Muscle layer of colon (tissue), 2 donors: Measurements from ENCODE around the gene UMAD1.
"Not testable (repeated sequence)": the region's sequence is repeated elsewhere in the genome, so short reads cannot be mapped to it uniquely, and the experiment has no call there.

ENCODE experiments used
- H3K27ac ChIP-seq: one replicate; pipeline ENCODE4 v1.7.0; 2013; ENCODE audit warnings: low read depth, mild to moderate bottlenecking, low read length, moderate library complexity
- H3K27me3 ChIP-seq, 2 donors: one replicate each; pipeline ENCODE4 v1.7.0; 2013; ENCODE audit warnings: low read length in 2 of 2, mild to moderate bottlenecking in 2 of 2; ENCODE audit not compliant: insufficient read depth in 2 of 2, control insufficient read depth in 1 of 2
- H3K36me3 ChIP-seq: one replicate; pipeline ENCODE4 v1.7.0; 2013; ENCODE audit warnings: mild to moderate bottlenecking, low read length; ENCODE audit not compliant: insufficient read depth
- H3K4me1 ChIP-seq: one replicate; pipeline ENCODE4 v1.7.0; 2013; ENCODE audit warnings: mild to moderate bottlenecking, low read length; ENCODE audit not compliant: insufficient read depth
- H3K4me3 ChIP-seq, 2 donors: one replicate each; pipeline ENCODE4 v1.7.0; 2013; ENCODE audit warnings: low read length in 2 of 2, low read depth in 1 of 2, mild to moderate bottlenecking in 1 of 2, moderate library complexity in 1 of 2
- H3K9ac ChIP-seq: one replicate; pipeline ENCODE4 v1.7.0; 2013; ENCODE audit warnings: low read length
- H3K9me3 ChIP-seq: one replicate; pipeline ENCODE4 v1.7.0; 2013; ENCODE audit warnings: mild to moderate bottlenecking, low read length
- donor health status: abdominal sarcoma.
- donor health status: Adenocarcinoma of cecum.

Gene UMAD1

GRCh38 chr7:7675686-7676085 is 35.1 kb downstream of the UMAD1 start:
- Histone ChIP-seq H3K9me3 (no peaks in the 10 kb centered on the region), H3K36me3 (no peaks in the 10 kb centered on the region), H3K27ac (no peak overlapping the region), H3K27me3 (no peaks in the 10 kb centered on the region), H3K4me3 (no peak overlapping the region), H3K9ac (no peak overlapping the region), H3K4me1 (no peaks in the 10 kb centered on the region)

GRCh38 chr7:7679640-7680039 is 39.1 kb downstream of the UMAD1 start:
- not testable (repeated sequence) for H3K4me3 ChIP-seq, H3K9me3 ChIP-seq, H3K4me1 ChIP-seq, H3K27ac ChIP-seq, H3K27me3 ChIP-seq, H3K9ac ChIP-seq, H3K36me3 ChIP-seq

GRCh38 chr7:7681191-7681935 is 40.8 kb downstream of the UMAD1 start:
- no peaks in the 10 kb centered on the region for H3K9me3 ChIP-seq
- peaks cover 8% of the 10 kb centered on the region for H3K4me1 ChIP-seq
- H3K36me3 ChIP-seq, result no peaks in the 10 kb centered on the region
- H3K9ac ChIP-seq, result no peak overlapping the region
- H3K27ac ChIP-seq, result no peak overlapping the region
- H3K4me3 ChIP-seq, result no peak overlapping the region
- no peaks in the 10 kb centered on the region for H3K27me3 ChIP-seq

- Histone ChIP-seq H3K9ac (no peak overlapping the region), H3K4me3 (no peak overlapping the region), H3K27me3 (no peaks in the 10 kb centered on the region), H3K27ac (no peak overlapping the region), H3K36me3 (no peaks in the 10 kb centered on the region), H3K4me1 (peaks cover 11% of the 10 kb centered on the region), H3K9me3 (no peaks in the 10 kb centered on the region)
These were observed 41.4 kb downstream of the UMAD1 start for GRCh38 chr7:7681936-7682329.

GRCh38 chr7:7682861-7683260 is 42.3 kb downstream of the UMAD1 start:
- Histone ChIP-seq H3K27ac (no peak overlapping the region), H3K9me3 (no peaks in the 10 kb centered on the region), H3K4me3 (no peak overlapping the region), H3K36me3 (no peaks in the 10 kb centered on the region), H3K27me3 (no peaks in the 10 kb centered on the region), H3K9ac (no peak overlapping the region), H3K4me1 (peaks cover 11% of the 10 kb centered on the region)

- H3K27ac ChIP-seq, result no peak overlapping the region
- no peaks in the 10 kb centered on the region for H3K27me3 ChIP-seq
- H3K9me3 ChIP-seq, result no peaks in the 10 kb centered on the region
- H3K9ac ChIP-seq, result no peak overlapping the region
- H3K4me3 ChIP-seq, result no peak overlapping the region
- H3K4me1 ChIP-seq, result peaks cover 4% of the 10 kb centered on the region
- H3K36me3 ChIP-seq, result no peaks in the 10 kb centered on the region
These were observed 46.4 kb downstream of the UMAD1 start for GRCh38 chr7:7686811-7687508.

- Histone ChIP-seq H3K9me3 (no peaks in the 10 kb centered on the region), H3K4me1 (peaks cover 4% of the 10 kb centered on the region), H3K9ac (no peak overlapping the region), H3K27me3 (no peaks in the 10 kb centered on the region), H3K4me3 (no peak overlapping the region), H3K36me3 (no peaks in the 10 kb centered on the region), H3K27ac (no peak overlapping the region)
These were observed 47.2 kb downstream of the UMAD1 start for GRCh38 chr7:7687800-7688199.

- peaks cover 4% of the 10 kb centered on the region for H3K4me1 ChIP-seq
- no peak overlapping the region for H3K27ac ChIP-seq
- H3K27me3 ChIP-seq, result no peaks in the 10 kb centered on the region
- no peaks in the 10 kb centered on the region for H3K9me3 ChIP-seq
- no peaks in the 10 kb centered on the region for H3K36me3 ChIP-seq
- H3K4me3 ChIP-seq, result no peak overlapping the region
- H3K9ac ChIP-seq, result no peak overlapping the region
These were observed 47.8 kb downstream of the UMAD1 start for GRCh38 chr7:7688310-7688709.

- H3K4me1 ChIP-seq, result peaks cover 4% of the 10 kb centered on the region
- no peak overlapping the region for H3K27ac ChIP-seq
- no peak overlapping the region for H3K9ac ChIP-seq
- no peak overlapping the region for H3K4me3 ChIP-seq
- no peaks in the 10 kb centered on the region for H3K27me3 ChIP-seq
- H3K9me3 ChIP-seq, result no peaks in the 10 kb centered on the region
- no peaks in the 10 kb centered on the region for H3K36me3 ChIP-seq
These were observed 48.4 kb downstream of the UMAD1 start for GRCh38 chr7:7688956-7689355.

GRCh38 chr7:7693881-7694280 is 53.3 kb downstream of the UMAD1 start:
- Histone ChIP-seq H3K4me3 (no peak overlapping the region), H3K36me3 (no peaks in the 10 kb centered on the region), H3K27me3 (no peaks in the 10 kb centered on the region), H3K9me3 (no peaks in the 10 kb centered on the region), H3K27ac (no peak overlapping the region), H3K4me1 (peaks cover 26% of the 10 kb centered on the region), H3K9ac (no peak overlapping the region)

- no peak overlapping the region for H3K4me3 ChIP-seq
- H3K9me3 ChIP-seq, result no peaks in the 10 kb centered on the region
- H3K27ac ChIP-seq, result no peak overlapping the region
- no peak overlapping the region for H3K9ac ChIP-seq
- H3K4me1 ChIP-seq, result peaks cover 29% of the 10 kb centered on the region
- H3K36me3 ChIP-seq, result no peaks in the 10 kb centered on the region
- no peaks in the 10 kb centered on the region for H3K27me3 ChIP-seq
These were observed 54.0 kb downstream of the UMAD1 start for GRCh38 chr7:7694542-7694941.
